ENCODE results near the gene PHOSPHO1. TPM values are rescaled to one million over a fixed set of nuclear protein-coding genes. Genes with fewer than 3 reads are reported as not detected.

PHOSPHO1 gene
- polyA plus RNA-seq, 3 donors from 2014 or later = 0.77 to 3.6 (median 2.0) TPM

- Mint-ChIP-seq H3K4me1 (peaks cover 11 to 13% of the 10 kb centered on the region in 2 donors), H3K27me3 (ENCODE audit: low read depth in 3 of 3) (peaks cover 8 to 17% (median 11%) of the 10 kb centered on the region in 3 donors), H3K9me3 (no peaks in the 10 kb centered on the region), H3K27ac (no peak overlapping the region), H3K36me3 (peaks cover 0 to 4% (median 4%) of the 10 kb centered on the region in 3 donors), H3K4me3 (no peak overlapping the region)
- DNase-seq = no peak
These were observed 4.0 kb upstream of the PHOSPHO1 start for GRCh38 chr17:49234509-49235080.

- H3K4me1 Mint-ChIP-seq = peaks cover 29 to 39% of the 10 kb centered on the region in 2 donors
- H3K27me3 Mint-ChIP-seq (ENCODE audit: low read depth in 3 of 3) = peaks cover 10 to 24% (median 20%) of the 10 kb centered on the region in 3 donors
- H3K4me3 Mint-ChIP-seq = peak overlapping the region; percentile 83 to 96 (median 89)
- peak overlapping the region in 5 of 6 donors; percentile 79 to 90 (median 88) for H3K27ac Mint-ChIP-seq
- no peaks in the 10 kb centered on the region for H3K9me3 Mint-ChIP-seq
- no peaks in the 10 kb centered on the region for H3K36me3 Mint-ChIP-seq
- DNase-seq = no peak
These were observed 942 bp upstream of the PHOSPHO1 start for GRCh38 chr17:49231563-49231894.

GRCh38 chr17:49229805-49230600, 584 bp downstream of the PHOSPHO1 start:
- DNase-seq = no peak
- Mint-ChIP-seq H3K36me3 (no peaks in the 10 kb centered on the region), H3K27ac (peak overlapping the region in 5 of 6 donors; percentile 64 to 85 (median 74)), H3K27me3 (ENCODE audit: low read depth in 3 of 3) (peaks cover 10 to 26% (median 23%) of the 10 kb centered on the region in 3 donors), H3K4me3 (peak overlapping the region; percentile 83 to 96 (median 89)), H3K4me1 (peaks cover 41 to 54% of the 10 kb centered on the region in 2 donors), H3K9me3 (no peaks in the 10 kb centered on the region)

- H3K27ac Mint-ChIP-seq = peak overlapping the region in 5 of 6 donors; percentile 64 to 85 (median 74)
- peaks cover 12 to 30% (median 23%) of the 10 kb centered on the region in 3 donors for H3K27me3 Mint-ChIP-seq (ENCODE audit: low read depth in 3 of 3)
- H3K36me3 Mint-ChIP-seq = no peaks in the 10 kb centered on the region
- H3K4me1 Mint-ChIP-seq = peaks cover 47 to 60% of the 10 kb centered on the region in 2 donors
- peak overlapping the region; percentile 47 to 76 (median 69) for H3K4me3 Mint-ChIP-seq
- no peaks in the 10 kb centered on the region for H3K9me3 Mint-ChIP-seq
- DNase-seq = no peak
These were observed 1.3 kb downstream of the PHOSPHO1 start for GRCh38 chr17:49229076-49229804.

- H3K4me1 Mint-ChIP-seq = peaks cover 60 to 73% of the 10 kb centered on the region in 2 donors
- peaks cover 17 to 38% (median 32%) of the 10 kb centered on the region in 3 donors for H3K27me3 Mint-ChIP-seq (ENCODE audit: low read depth in 3 of 3)
These were observed 2.9 kb downstream of the PHOSPHO1 start for GRCh38 chr17:49227436-49228261.

GRCh38 chr17:49226771-49227435, 3.7 kb downstream of the PHOSPHO1 start:
- H3K27ac Mint-ChIP-seq = peak overlapping the region; percentile 50 to 77 (median 66)
- H3K36me3 Mint-ChIP-seq = peaks cover 4 to 15% (median 7%) of the 10 kb centered on the region in 3 donors
- peaks cover 67 to 80% of the 10 kb centered on the region in 2 donors for H3K4me1 Mint-ChIP-seq
- H3K9me3 Mint-ChIP-seq = no peaks in the 10 kb centered on the region
- H3K27me3 Mint-ChIP-seq (ENCODE audit: low read depth in 3 of 3) = peaks cover 16 to 39% (median 31%) of the 10 kb centered on the region in 3 donors
- peak overlapping the region in 2 of 5 donors; percentile 11 to 40 for H3K4me3 Mint-ChIP-seq
- DNase-seq = no peak

More at GRCh38 chr17:49227436-49228261, 2.9 kb downstream of the PHOSPHO1 start:
- peak; percentile 71 to 77 (median 72) for DNase-seq
- H3K27ac Mint-ChIP-seq = peak overlapping the region; percentile 5 to 78 (median 70)
- H3K4me3 Mint-ChIP-seq = peak overlapping the region in 2 of 5 donors; percentile 11 to 40
- peaks cover under 1 to 8% (median 6%) of the 10 kb centered on the region in 3 donors for H3K36me3 Mint-ChIP-seq
- no peaks in the 10 kb centered on the region for H3K9me3 Mint-ChIP-seq

GRCh38 chr17:49225554-49226236, 4.9 kb downstream of the PHOSPHO1 start:
- peak overlapping the region; percentile 43 to 86 (median 75) for H3K27ac Mint-ChIP-seq
- peaks cover 4 to 17% (median 10%) of the 10 kb centered on the region in 3 donors for H3K36me3 Mint-ChIP-seq
- DNase-seq = no peak
- peak overlapping the region; percentile 26 to 88 (median 60) for H3K4me3 Mint-ChIP-seq
- peaks cover 11 to 32% (median 25%) of the 10 kb centered on the region in 3 donors for H3K27me3 Mint-ChIP-seq (ENCODE audit: low read depth in 3 of 3)
- H3K4me1 Mint-ChIP-seq = peaks cover 64 to 74% of the 10 kb centered on the region in 2 donors
- H3K9me3 Mint-ChIP-seq = no peaks in the 10 kb centered on the region

- no peak for DNase-seq
- Mint-ChIP-seq H3K9me3 (no peaks in the 10 kb centered on the region), H3K36me3 (peaks cover 4 to 17% (median 10%) of the 10 kb centered on the region in 3 donors), H3K4me3 (peak overlapping the region; percentile 85 to 90 (median 88)), H3K27ac (peak overlapping the region; percentile 82 to 96 (median 90)), H3K4me1 (peaks cover 68 to 79% of the 10 kb centered on the region in 2 donors), H3K27me3 (ENCODE audit: low read depth in 3 of 3) (peaks cover 11 to 28% (median 26%) of the 10 kb centered on the region in 3 donors)
These were observed 5.6 kb downstream of the PHOSPHO1 start for GRCh38 chr17:49224997-49225337.

- H3K36me3 Mint-ChIP-seq = peaks cover 6 to 17% (median 10%) of the 10 kb centered on the region in 3 donors
- H3K4me3 Mint-ChIP-seq = peak overlapping the region; percentile 85 to 90 (median 88)
- peaks cover 70 to 81% of the 10 kb centered on the region in 2 donors for H3K4me1 Mint-ChIP-seq
- peaks cover 12 to 27% (median 25%) of the 10 kb centered on the region in 3 donors for H3K27me3 Mint-ChIP-seq (ENCODE audit: low read depth in 3 of 3)
- peak; percentile 83 to 86 (median 86) for DNase-seq
- H3K27ac Mint-ChIP-seq = peak overlapping the region; percentile 82 to 96 (median 91)
- no peaks in the 10 kb centered on the region for H3K9me3 Mint-ChIP-seq
These were observed 6.2 kb downstream of the PHOSPHO1 start for GRCh38 chr17:49224198-49224996.

GRCh38 chr17:49223517-49224197, 6.9 kb downstream of the PHOSPHO1 start:
- Mint-ChIP-seq H3K9me3 (no peaks in the 10 kb centered on the region), H3K27me3 (ENCODE audit: low read depth in 3 of 3) (peaks cover 19 to 34% (median 27%) of the 10 kb centered on the region in 3 donors), H3K27ac (peak overlapping the region; percentile 77 to 96 (median 89)), H3K4me3 (peak overlapping the region; percentile 85 to 90 (median 88)), H3K4me1 (peaks cover 71 to 82% of the 10 kb centered on the region in 2 donors), H3K36me3 (peaks cover 8 to 21% (median 10%) of the 10 kb centered on the region in 3 donors)
- peak; percentile 63 to 67 (median 64) for DNase-seq

GRCh38 chr17:49223168-49223516, 7.4 kb downstream of the PHOSPHO1 start:
- peak overlapping the region; percentile 77 to 96 (median 89) for H3K27ac Mint-ChIP-seq
- no peaks in the 10 kb centered on the region for H3K9me3 Mint-ChIP-seq
- peak overlapping the region; percentile 85 to 90 (median 88) for H3K4me3 Mint-ChIP-seq
- peaks cover 76 to 85% of the 10 kb centered on the region in 2 donors for H3K4me1 Mint-ChIP-seq
- peaks cover 21 to 34% (median 30%) of the 10 kb centered on the region in 3 donors for H3K27me3 Mint-ChIP-seq (ENCODE audit: low read depth in 3 of 3)
- H3K36me3 Mint-ChIP-seq = peaks cover 10 to 24% (median 13%) of the 10 kb centered on the region in 3 donors
- no peak for DNase-seq

All from immature natural killer cell (primary cell).